HG02678 (cell line): Measurements from ENCODE around the gene KRT16.
"Not testable (repeated sequence)": the region's sequence is repeated elsewhere in the genome, so short reads cannot be mapped to it uniquely, and the experiment has no call there.

Experiments used
- ATAC-seq: cut with Tn5 transposase; IDR thresholded peaks from one replicate; pipeline ENCODE4 v1.9.1; 2021; ENCODE audit warnings: mild to moderate bottlenecking, moderate library complexity; ENCODE audit not compliant: unreplicated experiment

Gene KRT16

GRCh38 chr17:41585301-41586056, 27.1 kb downstream of the KRT16 start:
- ATAC-seq: no peak

GRCh38 chr17:41584331-41584927, 28.1 kb downstream of the KRT16 start:
- not testable (repeated sequence) for ATAC-seq

DNA sequence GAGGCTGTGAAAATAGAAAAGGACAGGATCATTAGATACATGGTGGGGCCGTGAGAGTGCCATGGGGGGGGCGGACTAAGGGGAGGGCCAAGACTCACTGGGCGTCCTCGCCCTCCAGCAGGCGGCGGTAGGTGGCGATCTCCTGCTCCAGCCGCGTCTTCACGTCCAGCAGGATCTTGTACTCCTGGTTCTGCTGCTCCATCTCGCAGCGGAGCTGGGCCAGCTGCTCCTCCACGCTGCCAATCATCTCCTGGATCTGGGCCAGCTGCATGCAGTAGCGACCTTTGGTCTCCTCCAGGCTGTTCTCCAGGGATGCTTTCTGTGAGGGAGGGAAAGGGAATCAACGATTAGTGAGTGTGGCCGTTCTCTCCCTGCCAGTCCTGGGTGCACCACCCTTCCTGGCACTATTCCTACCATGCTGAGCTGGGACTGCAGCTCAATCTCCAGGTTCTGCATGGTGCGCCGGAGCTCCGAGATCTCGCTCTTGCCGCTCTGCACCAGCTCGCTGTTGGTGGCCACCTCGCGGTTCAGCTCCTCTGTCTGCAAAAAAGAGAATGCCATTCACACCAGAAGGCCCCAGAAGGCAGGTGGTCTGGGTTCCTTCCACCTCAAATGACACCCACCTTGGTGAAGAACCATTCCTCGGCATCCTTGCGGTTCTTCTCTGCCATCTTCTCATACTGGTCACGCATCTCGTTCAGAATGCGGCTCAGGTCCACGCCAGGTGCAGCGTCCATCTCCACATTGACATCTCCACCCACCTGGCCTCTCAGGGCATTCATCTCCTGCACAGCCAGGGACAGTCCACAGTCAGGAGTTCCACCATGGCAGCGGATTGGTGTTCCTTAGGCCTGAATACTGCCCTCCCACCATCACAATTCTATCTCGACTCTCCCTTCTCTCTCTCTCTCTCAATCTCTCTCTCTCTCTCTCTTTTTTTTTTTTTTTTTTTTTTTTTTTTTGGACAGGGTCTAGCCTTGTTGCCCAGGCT, 29.1 kb downstream of the KRT16 start:
- no peak for ATAC-seq

GRCh38 chr17:41582061-41582968, 30.3 kb downstream of the KRT16 start:
- ATAC-seq: not testable (repeated sequence)

DNA sequence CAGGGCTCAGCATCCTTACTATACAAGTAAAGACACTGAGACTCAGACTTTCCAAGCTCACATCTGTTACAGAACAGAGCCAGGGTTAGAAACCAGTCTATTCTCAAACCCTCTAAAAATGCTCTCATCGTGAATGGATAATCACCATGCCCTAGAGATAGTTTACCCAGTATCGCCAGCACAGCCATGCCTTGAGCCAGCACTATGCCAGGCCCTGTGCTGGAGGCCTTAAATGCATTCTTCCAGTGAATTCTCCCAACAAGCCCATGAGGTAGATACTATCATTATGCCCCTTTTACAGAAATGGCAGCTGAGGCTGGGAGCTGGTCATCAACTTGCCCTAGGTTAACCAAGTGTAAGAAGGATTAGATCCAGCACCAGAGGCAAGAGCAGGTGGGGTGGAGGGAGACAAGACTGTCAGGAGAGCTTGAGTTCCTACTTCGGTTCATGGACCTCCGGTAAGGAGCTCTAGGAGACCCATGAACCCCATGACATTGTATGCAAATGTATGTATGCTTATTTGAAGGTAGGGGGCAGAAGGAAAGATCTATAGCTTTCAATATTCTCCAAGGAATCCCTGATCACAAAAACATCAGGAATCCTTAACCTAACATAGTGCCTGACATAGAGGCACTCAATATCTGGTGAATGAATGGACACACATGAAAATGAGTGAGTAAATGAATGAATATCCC, 31.1 kb downstream of the KRT16 start:
- no peak for ATAC-seq

- ATAC-seq: no peak
These were observed 31.7 kb downstream of the KRT16 start for GRCh38 chr17:41580687-41581365.

DNA sequence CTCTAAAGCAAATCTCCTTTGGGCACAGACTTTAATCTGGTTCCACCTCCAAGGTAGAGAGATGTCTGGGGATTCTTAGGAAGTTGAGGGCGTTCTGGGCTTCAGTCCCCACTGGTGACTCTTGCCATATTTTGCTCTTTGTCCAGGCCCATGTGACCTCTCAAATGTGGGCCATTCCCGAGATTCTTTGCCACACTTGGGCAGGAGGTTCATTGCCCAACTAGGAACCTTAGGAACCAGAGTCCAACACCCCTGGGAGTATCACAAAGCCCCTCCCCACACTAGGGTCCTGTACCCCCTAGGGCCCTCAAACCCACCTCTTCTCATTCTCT, 32.4 kb downstream of the KRT16 start:
- ATAC-seq: no peak

DNA sequence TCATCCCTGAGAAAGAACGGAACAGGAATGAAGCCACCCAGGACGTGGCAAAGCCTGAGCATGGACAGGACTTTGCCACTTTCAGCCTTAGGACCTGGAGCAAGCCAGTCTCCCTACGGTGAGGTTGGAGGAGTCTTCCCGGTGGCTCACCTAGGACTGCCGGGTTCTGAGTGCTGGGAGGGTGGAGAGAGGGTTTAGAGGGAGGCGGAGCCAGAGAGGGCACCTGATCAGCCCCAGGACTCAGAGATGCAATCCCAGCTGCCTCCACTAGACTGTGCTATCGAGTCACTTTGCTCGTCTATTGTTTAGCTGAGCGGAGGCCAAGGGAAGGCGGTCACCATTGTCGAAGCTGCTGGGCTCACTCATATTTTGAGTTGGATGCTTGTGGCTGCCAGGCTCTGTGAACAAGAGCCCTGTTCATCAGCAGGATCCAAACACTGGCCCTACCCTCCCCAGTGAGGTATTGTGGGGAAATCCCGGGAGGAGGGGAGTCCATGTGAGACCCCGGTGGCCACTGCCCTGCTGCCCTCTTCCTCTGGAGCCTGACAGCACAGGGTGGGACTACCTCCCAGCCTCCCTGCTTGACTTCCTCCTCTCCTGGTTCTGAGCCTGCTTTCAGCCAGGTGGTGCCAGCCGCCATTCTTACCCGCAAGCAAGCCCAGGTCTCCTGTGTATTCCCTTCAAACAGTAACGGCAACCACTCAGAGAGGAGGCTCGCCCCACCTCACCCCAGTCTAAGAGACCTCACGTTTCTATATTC, 32.9 kb downstream of the KRT16 start:
- no peak for ATAC-seq

DNA sequence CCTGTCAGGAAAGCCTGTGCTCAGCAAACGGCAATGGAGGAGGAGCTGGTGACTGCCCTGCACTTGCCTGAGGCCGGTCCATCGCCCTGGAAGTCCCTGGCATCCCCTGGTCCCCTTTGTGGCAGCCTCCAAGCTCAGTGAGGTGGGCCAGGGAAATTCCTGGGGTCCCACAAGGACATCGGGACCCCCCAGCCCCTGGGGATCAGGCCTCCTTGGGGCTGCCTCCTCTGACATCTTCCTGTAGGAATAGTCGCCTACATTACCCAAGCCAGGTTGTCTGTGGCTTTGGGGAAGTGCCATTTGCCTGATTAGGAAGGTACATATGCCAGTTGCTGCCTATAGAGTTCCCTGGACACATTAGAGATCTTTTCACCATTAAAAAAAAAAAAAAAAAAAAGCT, 33.6 kb downstream of the KRT16 start:
- ATAC-seq: no peak

GRCh38 chr17:41578538-41578937, 34.0 kb downstream of the KRT16 start:
- no peak for ATAC-seq

DNA sequence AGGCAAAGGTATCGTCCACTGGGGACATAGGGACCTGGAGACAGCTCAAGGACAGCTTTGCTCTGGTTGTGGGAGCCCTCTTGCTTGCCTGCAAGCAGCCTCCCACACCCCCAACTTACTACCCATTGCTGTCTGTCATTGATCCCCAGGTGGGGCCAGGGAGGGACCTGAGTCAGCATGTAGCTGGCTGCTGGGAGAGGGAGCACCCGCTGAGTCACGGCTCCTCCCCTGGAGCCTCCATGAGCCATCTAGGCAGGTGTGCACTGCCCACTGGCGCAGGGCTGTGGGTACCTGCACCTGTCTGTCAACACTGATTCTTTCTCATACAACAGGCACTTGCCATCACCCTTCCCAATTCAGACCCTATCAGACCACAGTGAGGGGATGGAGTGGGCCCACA, 35.8 kb downstream of the KRT16 start:
- not testable (repeated sequence) for ATAC-seq

DNA sequence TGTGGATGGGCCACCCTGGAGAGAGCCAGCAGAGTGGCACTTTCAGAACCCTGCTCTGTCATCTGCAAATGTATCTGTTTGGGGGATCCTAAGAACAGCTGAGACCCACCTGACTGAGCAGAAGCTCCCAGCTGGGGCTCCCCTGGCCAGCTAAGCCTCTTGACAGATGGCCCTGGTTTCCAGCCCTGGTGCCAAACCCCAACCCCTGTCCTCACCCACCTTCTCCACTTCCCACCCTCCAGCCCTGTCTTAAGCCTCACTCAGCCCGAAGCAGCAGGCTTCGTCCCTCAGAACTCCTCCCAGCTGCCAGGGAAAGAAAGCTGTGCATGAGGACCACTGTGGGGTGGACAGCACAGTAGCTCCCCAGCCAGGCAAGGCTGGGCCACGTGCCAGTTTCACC, 37.2 kb downstream of the KRT16 start:
- no peak for ATAC-seq

GRCh38 chr17:41571561-41572434, 40.8 kb downstream of the KRT16 start, which contains the start of gene KRT9:
KRT9 (minus strand) TSS chr17:41572059; CDS start chr17:41571992, 67 bp downstream.
- no peak for ATAC-seq

- ATAC-seq: no peak
These were observed 45.2 kb downstream of the KRT16 start for GRCh38 chr17:41567317-41567716.

DNA sequence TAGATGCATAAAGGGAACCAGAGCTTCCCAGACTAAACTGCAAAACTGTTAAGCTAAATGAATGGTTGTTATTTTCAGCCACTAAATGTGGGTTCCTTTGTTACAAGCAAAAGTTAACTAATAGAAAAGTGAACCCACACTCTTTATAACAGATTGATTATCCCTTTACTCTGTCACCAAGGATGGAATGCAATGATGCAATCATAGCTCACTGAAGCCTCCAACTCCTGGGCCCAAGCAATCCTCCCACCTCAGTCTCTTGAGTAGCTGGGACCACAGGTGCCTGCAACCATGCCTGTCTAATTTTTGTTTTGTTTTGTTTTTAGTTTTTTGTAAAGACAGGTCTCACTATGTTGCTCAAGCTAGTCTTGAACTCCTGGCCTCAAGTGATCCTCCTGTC, 47.2 kb downstream of the KRT16 start:
- ATAC-seq: no peak

GRCh38 chr17:41563607-41564170, 48.9 kb downstream of the KRT16 start:
- no peak for ATAC-seq

DNA sequence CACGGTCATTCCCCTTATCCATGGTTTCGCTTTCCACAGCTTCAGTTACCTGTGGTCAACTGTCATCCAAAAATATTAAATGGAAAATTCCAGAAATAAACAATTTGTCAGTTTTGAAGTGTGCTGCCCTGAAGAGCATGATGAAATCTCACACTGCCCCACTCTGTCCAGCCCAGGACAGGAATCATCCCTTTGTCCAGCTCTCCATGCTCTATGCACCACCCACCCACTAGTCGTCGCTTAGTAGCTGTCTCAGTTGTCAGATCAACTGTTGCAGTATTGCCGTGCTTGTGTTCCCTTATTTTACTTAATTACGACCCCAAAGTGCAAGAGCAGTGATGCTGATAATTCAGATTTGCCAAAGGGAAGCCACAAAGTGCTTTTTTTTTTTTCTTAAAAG, 51.0 kb downstream of the KRT16 start:
- no peak for ATAC-seq
